Psoas muscle (tissue), 8 donors: Measurements from ENCODE around the gene RAD51B. TPM values are rescaled to one million over a fixed set of nuclear protein-coding genes. Genes with fewer than 3 reads are reported as not detected.

ENCODE experiments used
- ATAC-seq, 4 donors: fragments of 200-7000 bp; cut with Tn5 transposase; one replicate each; pipeline ENCODE4 v1.9.1; 2020; ENCODE audit warnings: moderate library complexity in 3 of 4, mild to moderate bottlenecking in 2 of 4
- DNase-seq, 2 donors: peaks; one replicate each; pipeline ENCODE4 v3.0.0-alpha.2; 2020
- H3K27ac ChIP-seq: fragments of 200-600 bp; one replicate; pipeline ENCODE4 v1.8.0; 2022
- H3K27me3 ChIP-seq, 3 donors: fragments of 200-600 bp in 1 of 3; one replicate each; pipeline versions ENCODE4 v1.6.1 to v1.8.0; 2013 to 2022; ENCODE audit warnings: low read length in 2 of 3, mild to moderate bottlenecking in 2 of 3, moderate library complexity in 1 of 3; ENCODE audit not compliant: insufficient read depth in 3 of 3
- H3K36me3 ChIP-seq, 2 donors: fragments of 200-600 bp in 1 of 2; one replicate each; pipeline versions ENCODE4 v1.6.1 to v1.8.0; 2013 to 2022; ENCODE audit warnings: low read depth in 1 of 2, mild to moderate bottlenecking in 1 of 2, moderate library complexity in 1 of 2; ENCODE audit not compliant: insufficient read depth in 1 of 2
- H3K4me1 ChIP-seq: fragments of 200-600 bp; one replicate; pipeline ENCODE4 v1.8.0; 2022
- H3K4me3 ChIP-seq: fragments of 200-600 bp; one replicate; pipeline ENCODE4 v1.8.0; 2022; ENCODE audit warnings: mild to moderate bottlenecking
- H3K9me3 ChIP-seq: fragments of 200-600 bp; one replicate; pipeline ENCODE4 v1.8.0; 2022
- CTCF ChIP-seq: fragments of 200-600 bp; IDR thresholded peaks from one replicate; pipeline ENCODE4 v1.8.0; 2022; ENCODE audit warnings: antibody characterized with exemption
- WGBS, 3 donors: extraction: QIAGEN DNeasy Blood & Tissue Kit; methylation state at CpG; one replicate each; pipeline versions ENCODE4 v1.1.6 to v1.1.7; 2013; 5-methylcytosine and 5-hydroxymethylcytosine counted together
- intact Hi-C, 2 donors: fragments of 100-400 bp; cut with DNase I; formaldehyde crosslinking; loops; one replicate each; pipeline versions ENCODE4 v1.11.0 to v1.14.2; 2022
- polyA plus RNA-seq, 3 donors: library from polyadenylated mRNA; stranded (reverse); fragments of 200-250 nt; gene quantifications; one replicate each; pipeline ENCODE4 v1.2.3, GENCODE V29; 2013
- total RNA-seq, 4 donors: library from RNA; stranded (reverse); fragmentation: NEBNext Ultra II Directional in 2 of 4; extraction: Animal tissue kit (Norgen Biotek cat#: 25700) in 2 of 4; gene quantifications; one replicate each; pipeline versions ENCODE4 v1.2.1 to v1.2.4, GENCODE V29; 2021 to 2023
- donor health status: healthy with polysubstance abuse.
- donor health status: DM: no; HTN: no; CAD: no; lungs with moderate emphysema.
- donor health status: Bipolar disorder and iron deficiency.
- donor health status: healthy.
- donor health status: DM: yes; HTN: yes; CAD: no.
- donor health status: DM: no; HTN: no; CAD: no.
- donor health status: DM: no; HTN: no; CAD: no.
- donor health status: DM: yes; HTN: yes; CAD: no.

The RAD51B gene
- total and polyA plus RNA-seq, 7 donors: 0.60 to 7.2 (median 2.2) TPM

DNA sequence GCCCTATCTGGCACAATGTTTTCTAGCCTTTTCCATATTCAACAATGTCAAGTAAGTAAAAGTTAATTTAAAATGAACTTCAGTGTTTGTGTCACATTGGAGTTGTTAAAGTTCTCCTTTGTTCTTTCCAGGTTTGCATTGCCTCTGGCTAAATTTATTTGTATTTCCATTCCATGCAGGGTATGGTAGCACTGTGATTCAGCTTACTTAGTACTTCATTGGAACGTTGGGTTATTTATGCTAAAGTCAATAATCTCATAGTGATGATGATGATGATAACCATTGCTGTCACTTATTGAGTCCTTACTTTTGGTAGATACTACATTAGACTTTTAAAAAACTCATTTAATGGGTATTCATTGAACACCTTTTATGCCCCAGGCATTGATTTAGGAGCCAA lies 286.9 kb downstream of the RAD51B start:
- no peak for DNase-seq
- Histone ChIP-seq H3K4me3 (no peak overlapping the region), H3K27ac (no peak overlapping the region), H3K36me3 (no peaks in the 10 kb centered on the region), H3K9me3 (peaks cover 12% of the 10 kb centered on the region), H3K4me1 (peaks cover 2% of the 10 kb centered on the region), H3K27me3 (no peaks in the 10 kb centered on the region)
- TF ChIP-seq CTCF: no peak
- WGBS, 3 donors: 88 to 95% (median 89%) methylated on average over 1 of the region's 1 CpG
- intact Hi-C loops: no loop called here
- ATAC-seq: no peak

DNA sequence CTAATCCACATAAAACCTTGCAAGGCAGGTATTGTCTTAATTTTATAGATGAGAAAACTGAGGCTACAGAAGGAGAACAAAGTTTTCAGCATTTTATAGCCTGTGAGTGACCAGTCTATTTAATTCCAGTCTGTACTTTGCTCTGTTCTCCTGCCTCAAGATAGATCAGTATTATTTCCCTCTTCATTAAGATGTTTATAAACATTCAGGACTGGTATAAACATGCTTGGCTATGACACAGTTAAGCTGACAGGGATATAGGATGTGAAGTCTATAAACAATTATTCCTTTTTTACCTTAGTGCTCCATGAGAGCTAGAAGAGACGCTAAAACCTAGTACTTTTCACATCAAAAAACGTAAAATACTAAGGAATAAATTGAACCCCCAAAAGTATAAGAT lies 287.3 kb downstream of the RAD51B start:
- Histone ChIP-seq H3K36me3 (no peaks in the 10 kb centered on the region), H3K9me3 (peaks cover 8% of the 10 kb centered on the region), H3K4me3 (no peak overlapping the region), H3K27ac (no peak overlapping the region), H3K4me1 (peaks cover 6% of the 10 kb centered on the region), H3K27me3 (no peaks in the 10 kb centered on the region)
- WGBS, 3 donors: 99% methylated on average over 2 of the region's 2 CpGs
- ATAC-seq: no peak
- no peak for DNase-seq
- intact Hi-C loops: no loop called here
- TF ChIP-seq CTCF: no peak

DNA sequence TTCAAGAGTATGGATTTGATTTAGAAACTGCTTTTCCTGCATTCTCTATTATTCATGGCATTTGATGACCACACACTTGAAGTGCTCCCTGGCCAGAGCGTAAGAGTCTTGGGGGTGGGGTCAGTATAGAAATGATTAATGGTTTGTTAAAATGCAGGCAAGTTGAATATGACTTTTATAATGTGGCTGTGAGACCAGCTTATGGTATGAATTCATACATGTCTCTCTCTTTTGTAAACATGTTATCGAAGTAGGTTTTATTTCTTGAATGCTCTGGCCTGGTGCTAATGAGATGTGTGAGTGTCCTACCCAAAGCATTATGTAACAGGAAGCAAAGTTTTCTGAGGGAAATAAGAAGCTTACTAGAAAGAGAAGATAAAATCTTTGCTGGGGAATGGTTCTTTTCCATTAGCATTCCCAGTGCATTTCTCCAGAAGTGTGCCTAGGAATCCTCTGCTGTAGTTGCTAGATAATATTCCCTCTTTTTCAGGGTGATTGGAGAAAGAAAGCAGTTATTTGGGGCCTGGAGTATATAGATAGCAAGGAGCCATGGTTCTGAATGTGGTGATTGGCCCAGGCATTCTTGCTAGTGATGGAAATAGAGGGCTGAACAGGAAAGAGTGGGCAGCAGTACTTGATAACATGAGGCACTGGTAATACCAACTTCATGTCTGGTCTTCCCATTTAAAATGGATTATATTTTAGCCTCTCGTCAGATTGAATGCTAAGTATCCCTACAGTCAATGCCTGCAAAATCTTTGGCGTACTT lies 289.7 kb downstream of the RAD51B start:
- WGBS, 3 donors: 88 to 94% (median 92%) methylated on average over 4 of the region's 4 CpGs
- intact Hi-C loops: no loop called here
- TF ChIP-seq CTCF: no peak

GRCh38 chr14:68111097-68111852 lies 291.7 kb downstream of the RAD51B start:
- peaks cover 6% of the 10 kb centered on the region for H3K4me1 ChIP-seq
- no peak overlapping the region for H3K27ac ChIP-seq
- H3K4me3 ChIP-seq: no peak overlapping the region
- H3K27me3 ChIP-seq: no peaks in the 10 kb centered on the region
- 40 to 51% (median 50%) methylated on average over 5 of the region's 5 CpGs for WGBS, 3 donors
- no peaks in the 10 kb centered on the region for H3K9me3 ChIP-seq
- DNase-seq (no peak), ATAC-seq (no peak)
- no peak for TF ChIP-seq CTCF
- no peaks in the 10 kb centered on the region for H3K36me3 ChIP-seq
- intact Hi-C loops: no loop called here

More for the DNA sequence above, 289.7 kb downstream of the RAD51B start:
- Histone ChIP-seq H3K4me1 (peaks cover 6% of the 10 kb centered on the region), H3K36me3 (no peaks in the 10 kb centered on the region), H3K27ac (no peak overlapping the region), H3K27me3 (no peaks in the 10 kb centered on the region), H3K9me3 (no peaks in the 10 kb centered on the region), H3K4me3 (no peak overlapping the region)
- DNase-seq: no peak
- no peak for ATAC-seq
